Hindlimb muscle (tissue), 1 donor: Measurements from ENCODE around the gene ZIC5. TPM values are rescaled to one million over a fixed set of nuclear protein-coding genes. Genes with fewer than 3 reads are reported as not detected.

Experiments
- DNase-seq: peaks from one replicate; pipeline ENCODE4 v3.0.0-alpha.2; 2013
- polyA plus RNA-seq: library from polyadenylated mRNA; unstranded; fragments of 120-200 nt; gene quantifications from one replicate; pipeline ENCODE4 v1.2.1, GENCODE V29; 2013; ENCODE audit not compliant: insufficient read length

ZIC5 gene
- polyA plus RNA-seq, 1 donor = not detected

- no peak for DNase-seq
These were observed 15.8 kb upstream of the ZIC5 start for GRCh38 chr13:99987154-99988019.

- no peak for DNase-seq
These were observed 15.2 kb upstream of the ZIC5 start for GRCh38 chr13:99986741-99987140.

- DNase-seq = no peak
These were observed 14.4 kb upstream of the ZIC5 start for GRCh38 chr13:99985886-99986527.

GRCh38 chr13:99985241-99985874 is 13.8 kb upstream of the ZIC5 start:
- no peak for DNase-seq

- no peak for DNase-seq
These were observed 13.1 kb upstream of the ZIC5 start for GRCh38 chr13:99984461-99985240.

GRCh38 chr13:99983499-99984401 is 12.2 kb upstream of the ZIC5 start:
- DNase-seq = no peak

- DNase-seq = no peak
These were observed 11.3 kb upstream of the ZIC5 start for GRCh38 chr13:99982731-99983498.

- no peak for DNase-seq
These were observed 10.6 kb upstream of the ZIC5 start for GRCh38 chr13:99982036-99982730.

- no peak for DNase-seq
These were observed 10.1 kb upstream of the ZIC5 start, which contains the start of gene ZIC2 for GRCh38 chr13:99981735-99982035. Gene ZIC2, plus strand, starts transcription at chr13:99981784. Its CDS starts 281 bp downstream, at chr13:99982065.

- DNase-seq = no peak
These were observed 9.5 kb upstream of the ZIC5 start for GRCh38 chr13:99980824-99981734.

- no peak for DNase-seq
These were observed 8.7 kb upstream of the ZIC5 start for GRCh38 chr13:99980201-99980823.

- no peak for DNase-seq
These were observed 8.1 kb upstream of the ZIC5 start for GRCh38 chr13:99979453-99980200.

- DNase-seq = no peak
These were observed 7.4 kb upstream of the ZIC5 start for GRCh38 chr13:99978799-99979452.

- DNase-seq = no peak
These were observed 6.6 kb upstream of the ZIC5 start for GRCh38 chr13:99977912-99978798.

- DNase-seq = no peak
These were observed 5.9 kb upstream of the ZIC5 start for GRCh38 chr13:99977334-99977911.

- DNase-seq = no peak
These were observed 5.0 kb upstream of the ZIC5 start for GRCh38 chr13:99976575-99976974.
